Hypothalamus (tissue), 51 donors: ENCODE results near the gene SPTLC3.

Experiments used
- DNase-seq, 51 donors: peaks; one replicate each; lab custom pipeline; 2025; lab: John Stamatoyannopoulos, UW

SPTLC3 gene

DNA sequence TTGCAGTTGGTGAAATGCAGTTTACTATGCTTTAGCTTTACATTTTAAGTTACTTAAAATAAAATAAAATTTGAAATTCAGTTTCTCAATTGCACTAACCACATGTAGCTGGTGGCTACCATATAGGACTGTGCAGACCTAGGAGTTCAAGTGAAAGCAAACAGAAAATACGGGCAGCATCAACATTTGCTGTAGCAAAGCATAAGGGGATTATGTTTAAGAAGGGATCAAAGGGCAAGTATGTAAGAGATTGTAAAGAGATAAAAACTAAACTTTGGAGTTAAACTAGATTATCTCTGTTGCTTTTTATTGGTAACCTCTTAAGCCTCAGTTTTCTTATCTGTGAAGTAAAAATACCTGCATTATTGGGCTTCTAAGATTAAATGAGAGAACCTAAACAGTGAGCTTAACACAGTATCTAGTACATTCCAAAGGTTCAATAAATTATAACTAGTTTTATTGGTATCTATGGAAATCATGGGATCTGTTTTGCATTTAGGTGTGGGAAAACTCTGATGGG lies 81.2 kb downstream of the SPTLC3 start:
- DNase-seq, result no peak

DNA sequence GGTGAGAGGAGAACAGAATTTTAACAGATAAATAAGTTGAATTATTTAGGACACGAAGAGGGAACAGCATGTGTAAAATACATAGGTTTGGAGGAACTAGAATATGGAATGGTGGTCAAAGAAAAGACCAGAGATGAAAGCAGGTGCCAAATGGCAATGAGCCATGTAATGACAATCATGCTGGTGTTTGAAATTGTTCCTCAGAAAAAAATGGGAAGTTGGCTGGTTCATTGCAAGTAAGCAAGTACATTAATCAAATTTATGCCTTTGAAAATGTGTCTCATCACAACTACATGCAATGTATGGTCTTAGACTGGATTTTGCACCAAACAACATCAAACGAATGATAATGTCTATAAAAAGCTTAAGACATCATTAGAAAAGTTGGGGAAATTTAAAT lies 83.3 kb downstream of the SPTLC3 start:
- no peak for DNase-seq

DNA sequence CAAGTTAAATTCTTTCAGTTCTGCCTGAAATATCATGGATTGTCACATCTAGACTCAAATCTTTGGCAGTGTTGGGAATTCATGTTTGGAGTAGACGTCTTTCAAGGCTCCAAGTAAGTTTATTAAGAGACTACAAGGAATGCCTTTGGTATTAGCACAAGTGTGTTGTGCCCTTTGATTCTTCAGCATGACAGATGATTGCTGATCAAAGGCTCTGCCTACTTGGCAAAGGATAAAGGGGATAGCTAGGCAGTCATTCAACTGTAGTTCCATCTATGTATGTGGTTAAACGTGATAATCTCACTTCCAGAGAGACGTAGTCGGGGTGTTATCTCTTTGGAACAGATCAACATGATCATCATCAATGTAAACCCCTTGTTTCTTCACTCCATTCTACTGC lies 86.2 kb downstream of the SPTLC3 start:
- no peak for DNase-seq

DNA sequence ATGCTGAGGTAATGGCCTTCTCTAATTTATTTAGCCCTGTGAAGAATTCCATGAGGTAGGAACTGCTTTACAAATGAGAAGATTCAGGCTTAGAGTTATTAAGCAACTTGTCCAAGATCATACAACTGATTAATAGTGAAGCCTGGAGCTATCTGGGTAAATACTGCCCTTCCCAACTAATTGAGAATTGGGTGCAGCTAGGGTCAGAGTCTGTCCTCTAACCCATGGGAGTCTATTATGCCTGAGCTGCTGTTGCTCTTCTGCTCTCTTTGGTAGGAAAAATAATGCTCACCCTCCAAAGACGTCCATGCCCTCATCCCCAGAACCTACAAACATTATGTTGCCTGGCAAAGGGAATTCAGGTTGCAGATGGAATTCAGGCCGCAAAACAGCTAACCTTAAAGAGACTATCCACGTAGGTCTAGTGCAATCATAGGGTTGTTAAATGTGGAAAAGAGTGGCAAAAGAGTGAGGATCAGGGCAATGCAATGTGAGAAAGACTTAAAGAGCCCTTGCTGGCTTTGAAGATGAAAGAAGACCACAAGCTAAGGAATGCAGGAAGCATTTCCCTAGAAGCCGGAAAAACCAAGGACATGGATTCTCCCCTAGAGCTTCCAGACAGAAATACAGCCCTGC lies 90.1 kb downstream of the SPTLC3 start:
- DNase-seq, result no peak

DNA sequence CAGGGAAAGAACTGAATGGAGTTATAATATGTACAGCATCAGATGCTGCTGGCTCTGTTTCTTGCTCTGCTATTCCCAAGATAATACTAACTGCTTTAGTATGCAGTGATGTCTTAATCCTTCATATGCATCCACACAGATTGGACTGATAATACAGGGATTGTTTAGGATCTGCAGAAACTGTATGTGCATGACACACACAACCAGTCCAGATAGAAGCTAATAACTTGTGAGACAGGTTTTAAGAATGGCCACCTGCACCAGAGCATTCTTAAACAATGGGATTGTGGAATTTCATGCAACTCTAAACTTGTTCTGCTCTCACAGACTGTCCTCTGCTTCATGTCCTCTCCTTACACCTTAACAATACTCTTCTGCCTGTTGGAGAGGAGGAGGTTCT lies 90.9 kb downstream of the SPTLC3 start:
- no peak for DNase-seq

DNA sequence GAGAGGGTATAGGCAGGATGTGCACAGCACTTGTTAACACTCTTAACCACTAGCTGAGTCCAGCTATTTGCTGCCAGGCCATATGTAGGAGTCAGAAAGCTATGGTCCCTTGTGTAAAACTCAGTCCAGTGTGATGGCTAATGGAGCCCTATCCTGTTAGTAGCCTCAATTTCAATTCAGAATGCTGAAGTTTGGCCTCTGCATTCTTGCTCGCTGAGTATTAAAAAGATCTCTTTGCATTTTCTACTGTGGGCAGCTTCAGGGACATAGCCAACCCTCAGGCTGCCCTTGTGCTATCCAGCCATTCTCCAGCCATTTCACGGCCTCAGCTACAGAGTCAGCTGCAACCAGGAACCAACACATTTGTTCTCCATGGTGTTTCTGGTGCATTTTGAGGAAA lies 92.5 kb downstream of the SPTLC3 start:
- DNase-seq, result no peak

DNA sequence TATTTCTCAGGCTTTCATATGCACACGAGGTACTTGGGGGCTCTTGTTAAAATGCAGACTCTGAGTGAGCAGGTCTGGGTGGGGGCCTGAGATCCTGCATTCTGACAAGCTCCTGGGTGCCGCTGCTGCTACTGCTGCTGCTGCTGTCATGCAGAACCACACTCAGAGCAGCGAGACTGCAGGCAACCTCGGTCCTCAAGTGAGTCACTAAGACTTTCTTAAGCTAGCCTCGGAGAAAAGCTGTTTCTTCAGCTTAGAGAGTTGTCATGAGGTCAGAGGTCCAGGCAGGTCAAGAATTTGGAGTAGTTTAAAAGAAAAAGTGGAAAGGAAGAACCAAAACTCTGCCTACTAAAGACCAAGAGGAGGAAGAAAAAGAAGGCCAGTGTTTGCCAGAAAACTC lies 92.9 kb downstream of the SPTLC3 start:
- no peak for DNase-seq

DNA sequence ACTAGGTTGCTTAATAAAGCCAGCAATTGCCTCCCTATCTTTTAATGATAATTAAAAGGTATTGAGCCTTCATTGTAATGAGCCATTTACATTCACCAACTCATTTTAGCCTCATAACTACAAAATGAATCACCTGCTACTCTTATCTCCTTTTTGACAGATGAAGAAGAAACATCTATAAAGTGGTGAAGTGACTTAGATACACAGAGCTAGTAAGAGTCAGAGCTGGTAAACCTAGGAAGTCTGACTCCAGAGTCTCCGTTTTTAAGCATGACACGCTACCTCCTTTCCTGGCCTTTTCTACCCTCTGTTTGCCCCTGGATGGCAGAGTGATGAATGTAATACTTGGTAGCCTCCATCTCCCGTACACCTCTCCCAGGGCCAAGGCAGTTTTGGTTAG lies 93.5 kb downstream of the SPTLC3 start:
- no peak for DNase-seq

DNA sequence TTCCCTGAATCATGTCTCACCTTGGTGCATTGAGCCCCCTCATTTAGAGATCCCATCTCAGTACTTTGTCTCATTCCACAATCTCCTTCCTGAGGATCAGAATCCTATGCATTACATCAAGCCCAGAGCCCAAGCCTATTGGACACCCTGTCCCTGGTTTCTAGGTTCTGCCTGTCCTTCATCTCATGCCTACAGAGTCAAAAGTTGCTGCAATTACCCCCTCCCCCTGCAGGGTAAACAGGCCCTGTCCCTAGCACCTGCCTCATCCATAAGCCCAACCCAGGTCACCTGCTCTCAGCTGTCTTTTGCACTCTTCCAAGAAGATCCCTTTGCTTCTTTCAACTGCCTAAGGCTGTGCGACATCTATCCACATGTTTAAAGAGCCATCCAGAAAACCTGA lies 93.9 kb downstream of the SPTLC3 start:
- no peak for DNase-seq

DNA sequence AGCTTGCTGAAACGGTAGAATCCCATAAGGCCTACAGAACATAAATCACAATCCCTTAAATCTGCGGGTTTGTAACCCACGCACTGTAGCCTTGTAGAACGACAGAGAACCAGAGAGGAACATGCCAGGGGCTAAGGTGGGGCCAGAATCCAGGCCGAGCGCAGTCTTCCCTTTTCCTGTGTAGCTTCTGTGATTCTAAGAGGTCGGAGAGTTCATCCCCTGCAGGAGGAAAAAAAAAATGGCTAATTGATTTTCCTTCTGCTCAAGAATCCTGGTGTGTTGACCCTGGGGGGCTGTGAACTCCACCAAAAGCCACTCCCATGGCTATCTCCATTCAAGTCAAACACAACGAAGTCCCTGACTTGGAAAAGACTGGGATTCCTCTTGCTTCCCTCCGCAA lies 96.3 kb downstream of the SPTLC3 start:
- no peak for DNase-seq

DNA sequence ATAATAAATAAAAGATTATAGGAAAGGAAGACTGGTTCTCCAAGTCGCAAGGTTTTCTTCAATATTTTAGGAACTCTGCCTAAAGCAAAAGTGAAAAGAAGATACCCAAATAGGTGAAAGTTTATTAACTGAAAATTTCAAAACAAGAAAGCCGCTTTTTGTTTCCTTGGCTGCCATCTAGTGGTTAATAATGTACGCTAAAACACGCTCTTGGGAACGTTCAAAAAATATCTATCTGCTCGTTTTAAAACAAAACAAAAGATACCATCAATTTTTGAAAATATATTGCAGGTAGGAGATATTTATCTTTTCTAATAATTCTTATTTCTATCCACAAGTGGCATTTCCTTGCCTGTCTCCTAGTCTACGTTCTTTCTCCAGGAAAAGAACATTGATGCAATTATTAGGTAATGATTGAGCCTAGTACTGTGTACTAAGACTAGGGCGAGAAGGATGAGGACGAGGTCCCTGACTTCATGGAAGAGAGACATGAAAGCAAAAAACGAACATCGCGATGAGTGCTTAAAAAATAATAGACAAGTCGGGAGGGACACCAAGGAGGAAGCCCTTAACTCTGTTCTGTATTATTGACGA lies 97.2 kb downstream of the SPTLC3 start:
- DNase-seq, result peak in 1 of 51 donors; percentile 17

DNA sequence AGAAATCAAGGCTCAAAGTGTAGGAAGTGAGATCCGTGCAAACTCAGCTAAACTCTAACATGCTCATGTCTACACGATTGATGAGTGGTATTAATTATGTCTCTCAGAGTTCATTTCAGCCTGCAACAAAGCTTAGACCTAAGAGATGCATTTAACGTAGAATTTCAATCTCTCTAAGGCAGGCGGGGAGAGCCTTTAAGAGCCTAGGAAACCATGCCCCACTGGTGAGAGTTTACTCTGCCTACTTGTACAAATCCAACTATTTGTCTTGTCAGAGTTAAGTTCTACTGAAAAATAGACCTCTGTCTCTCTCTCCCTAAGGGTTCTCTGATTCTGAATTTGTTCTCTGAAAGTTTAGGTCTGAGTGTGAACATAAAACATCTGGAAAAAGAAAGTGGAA lies 100.9 kb downstream of the SPTLC3 start:
- DNase-seq, result no peak

DNA sequence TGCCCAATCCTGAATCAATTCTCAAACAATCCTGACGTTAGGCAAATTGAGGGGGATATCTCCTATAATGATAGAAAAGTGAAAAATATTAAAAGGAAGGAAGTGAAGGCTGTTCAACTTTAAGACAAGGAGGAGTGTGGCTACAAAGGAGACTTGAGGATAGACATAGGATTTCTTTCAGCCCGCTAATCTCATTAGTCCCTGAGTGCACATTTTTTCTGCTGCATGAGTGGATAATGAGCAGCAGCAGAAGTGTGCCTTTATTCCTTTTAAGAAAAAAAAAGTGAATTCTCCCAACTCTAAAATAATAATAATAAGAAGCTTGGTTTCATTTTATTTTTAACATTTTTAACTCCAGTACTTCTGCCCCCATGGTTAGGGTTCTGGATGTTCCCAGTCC lies 102.0 kb downstream of the SPTLC3 start:
- DNase-seq, result no peak

DNA sequence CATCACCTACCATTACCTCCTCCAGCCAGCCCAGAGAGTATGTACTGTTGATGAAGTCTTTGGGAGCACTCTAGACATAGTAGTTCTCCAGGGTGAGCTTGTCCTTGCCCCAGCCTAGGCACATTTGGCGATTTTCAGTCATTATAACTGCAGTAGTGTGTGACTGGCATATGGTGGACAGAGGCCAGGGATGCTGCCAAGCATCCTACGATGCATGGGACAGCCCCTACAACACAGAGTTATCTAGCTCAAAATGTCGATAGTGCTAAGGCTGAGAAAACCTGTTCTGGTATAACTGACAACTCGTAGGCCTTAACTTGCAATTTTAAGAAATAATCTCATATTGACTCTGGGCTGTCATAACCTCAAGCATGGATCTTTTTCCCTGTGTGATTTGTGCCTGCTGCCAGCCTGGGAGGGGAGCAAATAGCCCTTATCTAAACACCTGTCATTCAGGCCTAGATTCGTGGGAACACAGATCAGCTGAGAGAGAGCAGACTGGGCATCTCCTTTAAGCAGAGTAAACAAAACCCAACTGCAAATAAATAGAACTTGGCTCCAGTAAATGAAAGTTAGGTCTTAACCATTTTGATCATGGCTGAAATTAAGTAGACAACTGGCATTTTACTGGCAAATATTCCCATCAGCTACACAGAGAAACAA lies 102.6 kb downstream of the SPTLC3 start:
- no peak for DNase-seq

DNA sequence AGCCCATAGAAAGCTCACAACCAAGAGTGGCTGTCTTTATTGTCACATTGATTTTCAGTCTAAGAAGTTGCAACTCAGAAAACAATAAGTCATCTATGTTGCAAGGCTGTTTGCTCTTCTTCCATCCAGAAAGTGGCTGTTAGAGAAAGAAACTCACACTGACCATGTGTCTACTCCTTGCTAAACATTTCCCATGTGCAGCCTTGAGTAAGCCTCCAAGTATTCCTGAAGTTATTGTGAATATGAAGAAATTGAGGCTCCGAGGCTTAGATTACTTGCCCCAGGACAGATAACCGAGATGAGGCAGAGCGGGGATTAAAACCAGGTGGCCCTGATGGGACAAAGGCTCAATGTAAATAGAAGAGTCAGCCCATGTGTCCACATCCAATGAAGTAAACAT lies 105.0 kb downstream of the SPTLC3 start:
- DNase-seq, result no peak

DNA sequence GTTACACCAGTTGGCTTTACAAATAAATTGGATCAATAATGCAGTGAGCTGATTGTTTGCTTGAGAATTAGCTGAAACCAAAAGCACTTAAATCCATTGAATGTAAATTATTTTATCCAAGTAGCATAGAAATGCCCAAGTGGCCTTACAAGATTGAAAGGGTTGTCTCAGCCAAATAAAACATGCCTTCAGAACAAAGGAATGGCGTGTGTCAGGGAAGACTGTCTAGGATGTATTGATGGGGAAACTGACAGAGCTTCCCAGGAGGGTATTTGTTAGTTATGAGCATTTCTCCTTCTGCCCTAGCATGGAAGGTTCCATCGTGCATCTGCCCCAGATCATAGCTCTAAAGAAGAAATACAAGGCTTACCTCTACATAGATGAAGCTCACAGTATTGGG lies 108.4 kb downstream of the SPTLC3 start:
- no peak for DNase-seq

DNA sequence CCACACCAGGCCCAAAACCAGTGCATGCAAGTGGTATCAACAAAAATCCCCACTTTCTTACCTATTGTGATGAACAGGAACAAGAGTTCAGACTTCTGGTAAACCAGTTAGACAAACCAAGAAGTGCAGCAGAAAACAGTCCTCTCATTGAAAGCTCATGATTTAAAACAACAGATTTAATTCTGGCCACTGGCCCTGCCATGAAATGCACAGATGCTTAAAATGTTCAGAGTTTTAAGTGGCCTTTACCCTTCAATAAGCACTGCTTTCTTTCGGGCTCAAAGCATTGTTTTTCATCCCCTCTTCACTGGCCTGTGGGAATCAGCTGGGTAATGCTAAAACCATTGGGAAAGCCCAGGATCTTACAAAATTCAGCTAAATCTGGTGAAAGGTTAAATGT lies 109.9 kb downstream of the SPTLC3 start:
- no peak for DNase-seq

DNA sequence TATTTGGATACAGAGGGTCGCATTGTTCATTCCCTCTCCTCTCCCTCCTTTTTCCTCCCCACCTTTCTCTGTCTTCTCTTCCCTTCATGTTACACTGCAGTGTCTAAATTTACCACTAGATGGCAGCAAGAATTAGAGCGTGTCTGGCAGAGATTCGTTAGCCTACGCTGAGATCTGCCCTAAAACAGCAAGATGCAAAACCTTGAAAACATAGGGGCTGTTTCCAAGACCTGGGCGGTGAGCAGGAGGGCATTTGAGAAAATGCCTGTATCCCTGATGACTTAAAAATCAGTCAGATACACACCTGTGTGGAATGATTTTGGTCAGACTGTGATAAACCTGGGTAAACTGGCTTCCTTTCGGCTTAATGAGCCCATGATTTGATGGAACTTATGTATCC lies 110.8 kb downstream of the SPTLC3 start:
- DNase-seq, result peak in 17 of 51 donors; percentile 1 to 48 (median 20)

DNA sequence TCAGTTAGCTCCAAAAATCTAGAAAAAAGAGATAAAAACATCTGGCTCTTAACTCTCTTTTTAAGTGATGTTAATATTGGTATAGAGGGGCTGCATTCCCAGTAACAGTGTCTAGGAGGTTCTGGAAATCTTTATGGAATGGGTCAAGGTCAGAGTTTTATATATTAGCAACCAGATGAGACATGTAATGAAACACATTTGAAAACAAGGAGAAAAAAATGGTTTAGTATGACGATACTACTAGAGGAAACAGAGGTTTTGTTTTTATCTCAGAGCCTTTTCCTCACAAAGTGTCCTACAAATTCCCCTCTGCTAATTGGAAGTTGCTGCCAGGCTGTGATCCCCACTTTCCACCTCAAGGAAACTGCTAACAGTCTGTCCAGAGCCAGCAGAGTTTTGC lies 111.7 kb downstream of the SPTLC3 start:
- no peak for DNase-seq

DNA sequence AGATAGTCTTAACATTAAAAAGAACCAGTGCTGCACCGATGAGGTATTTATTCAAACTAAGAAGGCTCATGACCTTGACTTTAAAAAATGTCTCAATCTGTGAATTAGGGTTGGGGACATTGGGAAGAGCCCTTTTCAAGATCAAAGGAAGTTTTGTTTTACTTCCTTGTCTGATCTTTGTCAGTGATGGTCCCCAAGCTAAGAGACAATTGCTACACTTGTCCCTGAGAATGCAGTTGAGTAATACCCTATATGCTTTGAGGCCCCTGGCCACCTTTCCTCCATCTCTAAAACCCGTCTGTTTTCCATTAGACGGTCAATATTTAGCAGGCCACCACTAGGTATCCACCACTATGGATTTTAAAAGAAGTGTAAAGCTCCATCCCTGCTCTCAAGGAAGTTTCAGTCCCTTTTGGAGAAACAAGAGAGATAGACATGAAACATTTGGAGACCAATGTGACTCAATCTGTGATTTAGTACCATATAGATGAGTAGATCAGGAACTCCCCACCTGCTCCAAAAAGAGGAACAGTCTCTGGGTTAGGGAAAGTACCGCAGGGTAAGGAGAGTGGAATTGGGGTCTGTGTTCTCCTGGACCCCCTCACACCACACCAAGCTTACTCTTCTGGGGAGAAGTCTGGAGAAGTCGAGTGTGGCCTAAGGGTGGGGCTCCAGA lies 113.2 kb downstream of the SPTLC3 start:
- DNase-seq, result no peak

DNA sequence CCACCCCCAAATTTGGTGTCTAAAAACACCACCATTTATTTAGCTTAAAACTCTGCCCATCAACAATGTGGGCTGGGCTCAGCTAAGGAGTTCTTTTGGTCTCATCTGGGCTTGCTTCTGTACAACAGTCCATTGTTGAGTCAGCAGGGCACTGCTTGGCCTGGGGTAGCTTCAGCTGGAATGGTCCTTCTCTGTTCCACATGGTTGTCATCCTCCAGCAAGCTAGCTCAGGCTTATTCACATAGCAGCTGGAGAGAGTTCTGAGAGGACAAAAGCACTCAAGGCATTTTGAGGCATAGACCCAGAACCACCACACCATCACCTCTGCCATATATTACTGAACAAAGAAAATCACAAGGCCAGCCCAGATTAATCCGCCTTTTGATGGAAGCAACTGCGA lies 116.7 kb downstream of the SPTLC3 start:
- DNase-seq, result no peak

DNA sequence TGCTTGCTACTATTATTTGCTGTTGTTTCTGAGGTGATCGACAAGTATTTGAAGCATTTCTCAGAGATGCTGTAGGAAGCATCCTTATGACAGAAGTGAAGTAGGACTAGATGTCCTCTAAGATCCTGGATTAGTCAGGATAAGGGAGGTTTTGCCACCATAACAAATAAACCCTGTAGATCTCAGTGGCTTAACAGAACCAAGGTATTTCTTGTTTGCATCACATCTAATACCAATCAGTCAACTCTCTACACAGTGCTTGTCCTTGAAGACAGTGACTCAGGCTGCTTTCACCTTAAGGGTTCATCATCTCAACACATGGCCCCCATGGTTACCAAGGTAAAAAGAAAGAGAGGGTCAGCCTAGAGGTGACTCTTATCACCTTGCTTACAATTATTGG lies 119.4 kb downstream of the SPTLC3 start:
- DNase-seq, result no peak
